Rectal smooth muscle tissue (tissue), 1 donor: Measurements from ENCODE around the gene ROBO3.

Source experiments
- H3K27ac ChIP-seq: one replicate; pipeline ENCODE4 v1.7.0; 2013; ENCODE audit warnings: low read depth, low read length, inconsistent platforms
- H3K27me3 ChIP-seq: one replicate; pipeline ENCODE4 v1.7.0; 2013; ENCODE audit warnings: low read length; ENCODE audit not compliant: control insufficient read depth, insufficient read depth
- H3K36me3 ChIP-seq: one replicate; pipeline ENCODE4 v1.7.0; 2013; ENCODE audit warnings: low read length; ENCODE audit not compliant: control insufficient read depth, insufficient read depth
- H3K4me1 ChIP-seq: one replicate; pipeline ENCODE4 v1.7.0; 2013; ENCODE audit warnings: low read length; ENCODE audit not compliant: control insufficient read depth, insufficient read depth
- H3K4me3 ChIP-seq: one replicate; pipeline ENCODE4 v1.7.0; 2013; ENCODE audit warnings: low read length
- H3K9ac ChIP-seq: one replicate; pipeline ENCODE4 v1.7.0; 2013; ENCODE audit warnings: low read length

The ROBO3 gene

DNA sequence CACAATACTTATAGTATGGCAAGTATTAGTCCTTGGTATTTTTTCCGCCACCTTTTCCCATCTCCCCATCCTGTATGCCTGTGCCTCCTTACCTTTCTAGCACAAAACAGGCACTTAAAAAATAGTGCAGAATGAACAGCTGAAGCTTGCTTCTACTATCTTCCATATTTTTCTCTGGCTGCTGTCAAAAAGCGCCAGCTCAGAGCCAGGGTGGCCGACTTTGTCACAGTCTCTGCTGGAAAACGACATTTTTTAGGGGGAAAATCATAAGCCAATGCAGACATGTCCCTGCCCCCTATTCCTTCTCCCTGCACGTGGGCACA, 26.5 kb upstream of the ROBO3 start:
- Histone ChIP-seq H3K4me3 (no peak overlapping the region), H3K4me1 (peaks cover 3% of the 10 kb centered on the region), H3K27ac (no peak overlapping the region), H3K9ac (no peak overlapping the region), H3K36me3 (no peaks in the 10 kb centered on the region), H3K27me3 (peaks cover 47% of the 10 kb centered on the region)

DNA sequence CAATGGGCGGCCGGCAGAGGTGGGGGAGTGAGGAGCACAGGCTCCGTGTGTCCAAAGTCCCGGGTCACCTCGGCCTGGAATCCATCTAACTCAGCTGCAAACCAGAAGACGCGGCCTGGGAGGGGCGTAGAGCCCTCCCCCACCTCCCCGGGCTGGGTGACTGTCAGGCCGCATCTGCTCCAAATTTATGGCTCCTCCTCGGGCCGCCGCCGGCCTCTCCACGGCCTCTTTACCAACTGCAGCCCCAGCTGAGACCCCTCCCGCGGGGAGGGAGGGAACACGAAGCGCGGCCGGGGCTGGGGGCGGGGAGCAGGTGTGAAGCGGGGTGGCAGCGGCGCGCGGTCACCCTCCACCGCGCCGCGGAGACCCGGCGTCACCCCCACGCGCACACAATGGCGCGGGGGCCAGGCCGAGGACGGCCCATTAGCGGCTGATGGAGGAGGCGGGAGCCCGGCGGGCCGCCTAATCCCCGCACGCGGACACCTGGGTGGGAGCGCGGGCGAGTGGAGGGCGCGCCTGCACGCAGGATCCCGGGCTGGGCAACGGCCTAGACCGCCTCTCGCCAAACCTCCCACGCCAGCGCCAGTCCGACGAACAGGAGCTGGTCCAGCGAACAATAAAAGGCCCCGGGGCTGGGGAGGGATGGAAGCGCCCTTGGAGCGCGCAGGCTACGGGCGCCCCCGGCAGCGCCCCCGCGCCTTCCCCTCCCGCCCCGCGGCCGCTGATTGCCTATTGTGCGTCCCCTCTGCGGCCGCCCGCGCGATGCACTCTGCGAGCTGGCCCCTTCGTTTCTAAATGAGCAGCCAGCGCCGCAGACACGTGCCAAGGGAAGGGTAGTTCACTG, 25.9 kb upstream of the ROBO3 start:
- Histone ChIP-seq H3K9ac (no peak overlapping the region), H3K4me1 (peaks cover 3% of the 10 kb centered on the region), H3K36me3 (no peaks in the 10 kb centered on the region), H3K4me3 (no peak overlapping the region), H3K27me3 (peaks cover 51% of the 10 kb centered on the region), H3K27ac (no peak overlapping the region)

- no peak overlapping the region for H3K4me3 ChIP-seq
- H3K27ac ChIP-seq, result no peak overlapping the region
- H3K9ac ChIP-seq, result no peak overlapping the region
- peaks cover 59% of the 10 kb centered on the region for H3K27me3 ChIP-seq
- peaks cover 3% of the 10 kb centered on the region for H3K4me1 ChIP-seq
- H3K36me3 ChIP-seq, result no peaks in the 10 kb centered on the region
These were observed 25.1 kb upstream of the ROBO3 start for GRCh38 chr11:124839972-124840621.

DNA sequence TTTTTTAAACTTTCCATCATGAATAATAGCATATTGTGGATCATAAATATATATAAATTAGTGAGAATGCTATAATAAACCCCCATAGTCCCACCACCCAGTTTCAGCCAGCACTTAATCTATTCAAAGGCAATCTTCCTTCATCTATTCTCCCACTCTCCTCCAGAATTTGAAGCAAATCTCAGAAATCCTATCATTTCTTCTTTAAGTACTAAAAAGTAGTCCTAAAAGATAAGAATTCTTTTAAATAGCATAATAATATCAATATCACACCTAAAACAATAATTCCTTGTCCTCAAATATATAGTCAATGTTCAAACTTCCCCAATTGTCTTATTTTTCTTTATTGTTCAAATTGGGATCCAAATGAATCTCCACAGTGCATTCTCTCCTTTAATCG, 24.6 kb upstream of the ROBO3 start:
- no peaks in the 10 kb centered on the region for H3K36me3 ChIP-seq
- no peak overlapping the region for H3K4me3 ChIP-seq
- H3K27me3 ChIP-seq, result peaks cover 62% of the 10 kb centered on the region

DNA sequence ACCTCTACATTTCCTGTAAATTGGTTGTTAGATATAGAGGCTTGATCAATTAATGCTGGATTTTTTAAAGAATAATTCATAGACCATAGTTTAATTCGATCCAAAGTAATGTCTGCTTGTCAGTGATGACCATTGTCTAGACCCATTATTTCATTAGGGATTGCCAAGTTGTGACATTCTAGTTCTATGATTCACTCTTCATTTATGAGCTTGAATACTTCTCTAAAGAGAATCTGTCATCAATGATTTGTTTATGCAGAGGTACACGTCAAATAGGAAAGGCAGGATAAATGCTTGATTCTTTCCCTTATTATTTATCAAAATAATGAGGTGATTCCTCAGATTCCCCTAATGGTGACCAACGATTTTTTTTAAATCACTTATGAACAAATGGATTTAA, 24.0 kb upstream of the ROBO3 start:
- H3K27me3 ChIP-seq, result peaks cover 65% of the 10 kb centered on the region
- H3K4me1 ChIP-seq, result peaks cover 2% of the 10 kb centered on the region
- H3K9ac ChIP-seq, result no peak overlapping the region
- no peak overlapping the region for H3K4me3 ChIP-seq
- H3K36me3 ChIP-seq, result no peaks in the 10 kb centered on the region
- H3K27ac ChIP-seq, result no peak overlapping the region

More for the DNA sequence above, 24.6 kb upstream of the ROBO3 start:
- peaks cover 3% of the 10 kb centered on the region for H3K4me1 ChIP-seq
- H3K9ac ChIP-seq, result no peak overlapping the region
- no peak overlapping the region for H3K27ac ChIP-seq

- Histone ChIP-seq H3K36me3 (no peaks in the 10 kb centered on the region), H3K4me1 (no peaks in the 10 kb centered on the region), H3K27ac (no peak overlapping the region), H3K9ac (no peak overlapping the region), H3K27me3 (peaks cover 65% of the 10 kb centered on the region), H3K4me3 (no peak overlapping the region)
These were observed 23.4 kb upstream of the ROBO3 start for GRCh38 chr11:124841840-124842239.

GRCh38 chr11:124842305-124842704, 22.9 kb upstream of the ROBO3 start:
- Histone ChIP-seq H3K27ac (no peak overlapping the region), H3K27me3 (peaks cover 65% of the 10 kb centered on the region), H3K36me3 (no peaks in the 10 kb centered on the region), H3K4me1 (no peaks in the 10 kb centered on the region), H3K4me3 (no peak overlapping the region), H3K9ac (no peak overlapping the region)

DNA sequence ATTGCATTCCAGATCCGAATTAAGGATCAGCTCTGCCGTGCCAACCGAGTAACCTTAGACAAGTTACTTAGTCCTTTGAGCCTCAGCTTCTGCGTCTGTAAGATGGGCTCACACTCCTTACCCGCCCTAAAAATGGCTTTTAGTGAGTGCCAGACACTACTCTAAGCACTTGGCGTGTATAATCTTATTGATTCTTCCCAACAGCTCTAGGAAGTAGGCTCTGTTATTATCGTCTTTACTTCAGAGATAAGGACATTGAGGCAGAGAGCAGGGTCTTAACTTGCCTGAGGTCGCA, 21.7 kb upstream of the ROBO3 start:
- H3K4me3 ChIP-seq, result no peak overlapping the region
- no peak overlapping the region for H3K9ac ChIP-seq
- H3K27ac ChIP-seq, result no peak overlapping the region
- H3K4me1 ChIP-seq, result no peaks in the 10 kb centered on the region
- peaks cover 59% of the 10 kb centered on the region for H3K27me3 ChIP-seq
- no peaks in the 10 kb centered on the region for H3K36me3 ChIP-seq

GRCh38 chr11:124844664-124845079, 20.6 kb upstream of the ROBO3 start:
- H3K9ac ChIP-seq, result no peak overlapping the region
- H3K27me3 ChIP-seq, result peaks cover 52% of the 10 kb centered on the region
- H3K27ac ChIP-seq, result no peak overlapping the region
- no peaks in the 10 kb centered on the region for H3K4me1 ChIP-seq
- H3K36me3 ChIP-seq, result no peaks in the 10 kb centered on the region
- H3K4me3 ChIP-seq, result no peak overlapping the region

DNA sequence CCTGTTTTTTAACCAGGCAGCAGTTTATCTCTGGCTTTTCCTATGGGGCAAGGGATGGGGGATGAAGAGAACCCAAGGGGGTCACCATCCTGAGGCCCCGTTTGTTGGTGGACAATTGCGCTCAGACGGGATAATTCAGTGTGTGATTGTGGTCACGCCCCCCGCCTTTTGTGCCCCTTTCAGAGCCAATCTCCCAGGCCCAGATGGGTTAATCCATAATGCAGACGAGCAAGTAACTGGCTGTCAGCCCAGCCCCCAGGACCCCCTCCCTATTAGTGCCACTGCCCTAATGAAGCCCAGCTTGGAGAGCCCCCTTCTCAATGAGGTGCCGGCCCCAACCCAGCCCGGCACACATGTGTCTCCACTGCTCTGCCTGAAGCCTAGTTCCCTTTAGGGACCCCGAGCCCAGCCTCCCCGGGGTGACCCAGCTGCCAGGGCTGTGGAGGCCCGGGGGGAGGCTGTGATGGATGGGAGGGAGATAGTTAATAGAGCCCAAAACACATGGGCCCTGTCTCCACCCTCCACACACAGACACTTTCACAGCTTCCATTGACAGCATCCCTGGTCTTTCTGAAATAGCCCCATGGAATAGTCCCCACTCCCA, 19.1 kb upstream of the ROBO3 start:
- Histone ChIP-seq H3K36me3 (no peaks in the 10 kb centered on the region), H3K4me3 (no peak overlapping the region), H3K9ac (no peak overlapping the region), H3K27ac (no peak overlapping the region), H3K4me1 (no peaks in the 10 kb centered on the region), H3K27me3 (peaks cover 44% of the 10 kb centered on the region)

- H3K27ac ChIP-seq, result no peak overlapping the region
- H3K4me3 ChIP-seq, result no peak overlapping the region
- peaks cover 12% of the 10 kb centered on the region for H3K27me3 ChIP-seq
- H3K36me3 ChIP-seq, result no peaks in the 10 kb centered on the region
- no peaks in the 10 kb centered on the region for H3K4me1 ChIP-seq
- no peak overlapping the region for H3K9ac ChIP-seq
These were observed 6.1 kb upstream of the ROBO3 start for GRCh38 chr11:124859171-124859570.

DNA sequence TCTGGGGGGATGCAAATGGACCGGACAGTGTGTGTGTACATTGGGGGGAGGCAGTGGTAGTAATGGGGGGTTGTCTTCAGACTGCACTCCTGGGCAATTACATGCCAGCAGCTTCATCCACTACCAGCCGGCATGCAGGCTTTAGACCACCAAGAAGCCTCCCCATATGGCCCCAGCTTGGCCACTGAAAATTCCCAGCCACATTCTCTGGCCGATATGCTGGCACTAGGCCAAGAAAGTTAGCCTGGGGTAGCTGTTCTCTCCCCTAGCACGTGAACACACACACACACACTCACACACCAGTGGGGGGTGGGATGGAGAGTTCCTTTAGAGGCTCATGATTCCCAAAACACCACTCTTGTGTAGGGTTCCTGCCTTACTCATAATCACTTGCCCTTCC, 3.6 kb upstream of the ROBO3 start:
- Histone ChIP-seq H3K27ac (no peak overlapping the region), H3K4me1 (peaks cover 7% of the 10 kb centered on the region), H3K27me3 (peaks cover 34% of the 10 kb centered on the region), H3K4me3 (no peak overlapping the region), H3K9ac (no peak overlapping the region), H3K36me3 (no peaks in the 10 kb centered on the region)
